Measurements from ENCODE around the gene ZNF211.

ZNF211 gene

DNA sequence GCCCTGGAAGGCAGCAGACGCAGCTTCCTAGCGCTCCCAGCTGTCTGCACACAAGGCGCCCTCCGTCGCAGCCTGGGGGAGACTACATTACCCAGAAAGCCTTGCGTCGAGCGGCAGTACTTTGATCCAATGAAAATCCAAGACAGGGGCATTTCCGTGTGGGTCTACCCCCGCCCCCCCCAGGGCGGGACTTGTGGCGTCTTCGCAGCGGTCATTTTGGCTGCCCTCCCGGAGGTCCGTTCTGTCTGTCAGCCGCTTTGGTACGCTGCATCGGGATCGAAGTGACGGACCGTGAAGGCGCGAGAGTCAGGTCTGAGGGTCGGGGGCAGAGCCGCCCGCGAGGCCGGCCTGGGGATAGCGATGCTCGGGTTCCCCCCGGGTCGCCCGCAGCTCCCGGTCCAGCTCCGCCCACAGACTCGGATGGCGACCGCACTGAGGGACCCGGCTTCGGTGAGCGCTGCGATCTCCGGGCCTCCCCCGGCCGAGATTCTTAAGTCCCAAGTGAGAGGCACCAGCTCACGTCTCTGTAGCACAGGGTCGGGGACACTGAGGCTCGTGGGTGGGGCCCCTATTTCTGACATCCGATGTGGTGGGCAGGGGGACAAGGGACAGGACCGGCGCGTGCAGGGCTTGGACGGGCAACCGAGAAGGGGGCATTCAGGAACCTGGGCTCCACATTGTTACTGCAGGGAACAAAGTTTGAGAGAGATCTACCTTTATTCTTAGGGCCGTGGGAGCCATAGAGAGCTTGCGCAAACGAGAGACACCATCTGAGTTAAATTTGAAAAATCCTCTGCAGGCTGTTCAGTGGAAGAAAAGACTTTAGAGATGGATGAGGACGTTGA lies at the start of gene ZNF211:
TSS of gene ZNF211 (plus strand) at position 182 of the 845 bp plus-strand sequence. CDS start at position 361, 179 bp downstream.
- peak; percentile 90 for DNase-seq (ENCODE audit: low spot score)

- no peak for DNase-seq (ENCODE audit: low spot score)
Measured at GRCh38 chr19:57583521-57584416, 49.2 kb upstream of the ZNF211 start, which contains the start of gene ZIK1. Gene ZIK1 (plus strand): TSS chr19:57584145. CDS start chr19:57584357, 212 bp downstream.

DNA sequence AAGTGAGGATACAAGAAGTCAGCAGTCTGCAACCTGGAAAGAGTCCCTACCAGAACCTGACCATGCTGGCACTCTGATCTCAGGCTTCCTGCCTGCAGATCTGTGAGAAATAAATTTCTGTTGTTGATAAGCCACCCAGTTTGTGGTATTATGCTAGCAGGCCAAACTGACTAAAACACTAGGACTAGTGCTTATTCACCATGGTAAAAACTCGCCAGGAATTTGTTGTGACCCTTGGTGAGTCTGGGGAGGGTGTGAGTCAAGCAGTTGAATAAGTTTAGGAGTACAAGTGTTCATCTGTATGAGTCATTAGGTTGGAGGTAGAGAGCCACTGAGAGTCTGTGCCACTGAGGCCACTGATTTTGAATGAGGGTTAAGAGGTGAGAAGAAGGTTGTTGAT lies 45.4 kb upstream of the ZNF211 start:
- peak; percentile 86 for DNase-seq (ENCODE audit: low spot score)

- no peak for DNase-seq (ENCODE audit: low spot score)
Measured at GRCh38 chr19:57599377-57599760, 33.6 kb upstream of the ZNF211 start.

DNA sequence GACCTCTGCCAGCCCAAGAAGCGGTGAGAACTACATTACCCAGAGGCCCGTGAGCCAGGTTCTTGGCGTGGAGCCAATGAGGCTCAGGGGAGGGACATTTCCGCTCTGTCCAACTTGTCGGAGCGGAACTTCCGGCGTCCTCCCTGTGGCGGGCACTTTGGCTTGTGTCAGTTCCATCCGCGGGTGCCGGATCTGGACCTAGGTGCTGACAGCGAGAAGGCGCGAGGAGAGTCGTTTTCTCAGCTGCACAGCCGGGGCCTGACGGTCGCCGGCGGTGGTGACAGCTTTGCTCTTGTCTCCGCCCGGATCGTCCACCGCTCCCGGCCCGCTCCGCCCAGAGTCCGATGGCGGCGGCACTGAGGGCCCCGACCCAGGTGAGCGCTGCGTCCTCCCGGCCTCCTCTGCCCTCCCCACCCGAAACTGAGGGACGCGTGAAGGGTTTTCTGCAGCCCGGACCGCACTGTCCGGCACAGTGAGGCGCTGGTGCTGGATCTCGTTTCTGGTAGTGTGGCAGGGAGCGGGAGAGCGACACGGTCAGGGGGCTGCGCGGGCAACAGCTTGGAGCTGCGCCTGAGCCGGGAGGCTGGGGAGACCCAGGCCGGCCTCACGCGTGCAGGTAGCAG lies 33.1 kb upstream of the ZNF211 start, which contains the start of gene ZNF530:
TSS of gene ZNF530 (plus strand) at position 125 of the 623 bp plus-strand sequence. CDS start 4,461 bp downstream, outside the sequence.
- DNase-seq (ENCODE audit: low spot score), result no peak

DNA sequence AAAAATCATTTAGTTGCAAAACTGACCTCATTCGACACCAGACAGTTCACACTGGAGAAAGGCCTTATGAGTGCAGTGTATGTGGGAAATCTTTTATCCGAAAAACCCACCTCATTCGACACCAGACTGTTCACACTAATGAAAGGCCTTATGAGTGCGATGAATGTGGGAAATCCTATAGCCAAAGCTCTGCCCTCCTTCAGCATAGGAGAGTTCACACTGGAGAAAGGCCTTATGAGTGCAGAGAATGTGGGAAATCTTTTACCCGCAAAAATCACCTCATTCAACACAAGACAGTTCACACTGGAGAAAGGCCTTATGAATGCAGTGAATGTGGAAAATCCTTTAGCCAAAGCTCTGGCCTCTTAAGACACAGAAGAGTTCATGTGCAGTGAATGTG lies 26.0 kb upstream of the ZNF211 start:
- DNase-seq (ENCODE audit: low spot score), result no peak

GRCh38 chr19:57611113-57611512 lies 21.9 kb upstream of the ZNF211 start:
- no peak for DNase-seq (ENCODE audit: low spot score)

GRCh38 chr19:57613941-57614743 lies 18.8 kb upstream of the ZNF211 start, which contains the start of gene ZNF134:
Gene ZNF134 (plus strand): TSS chr19:57614242. CDS start chr19:57619469, 5,227 bp downstream.
- no peak for DNase-seq (ENCODE audit: low spot score)

DNA sequence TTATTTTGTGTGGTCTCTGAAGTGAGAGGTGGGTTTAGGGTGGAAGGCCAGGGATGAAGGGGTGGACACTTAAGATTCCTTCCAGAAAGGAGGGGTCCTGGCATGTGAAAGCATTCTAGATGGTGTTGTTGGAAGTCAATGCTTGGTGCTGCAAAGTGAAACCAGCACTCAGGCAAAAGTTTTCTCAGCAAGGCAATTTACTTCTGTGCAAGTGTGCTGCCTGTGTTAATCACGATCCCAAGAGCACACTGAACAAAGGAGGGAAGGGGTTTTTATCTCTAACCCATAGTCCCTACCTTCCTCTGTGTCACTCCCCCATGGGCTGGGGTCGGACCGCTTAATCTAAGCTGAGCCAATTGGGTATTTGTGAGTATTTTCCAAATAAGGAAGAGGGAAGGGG lies 17.6 kb upstream of the ZNF211 start:
- DNase-seq (ENCODE audit: low spot score), result no peak

DNA sequence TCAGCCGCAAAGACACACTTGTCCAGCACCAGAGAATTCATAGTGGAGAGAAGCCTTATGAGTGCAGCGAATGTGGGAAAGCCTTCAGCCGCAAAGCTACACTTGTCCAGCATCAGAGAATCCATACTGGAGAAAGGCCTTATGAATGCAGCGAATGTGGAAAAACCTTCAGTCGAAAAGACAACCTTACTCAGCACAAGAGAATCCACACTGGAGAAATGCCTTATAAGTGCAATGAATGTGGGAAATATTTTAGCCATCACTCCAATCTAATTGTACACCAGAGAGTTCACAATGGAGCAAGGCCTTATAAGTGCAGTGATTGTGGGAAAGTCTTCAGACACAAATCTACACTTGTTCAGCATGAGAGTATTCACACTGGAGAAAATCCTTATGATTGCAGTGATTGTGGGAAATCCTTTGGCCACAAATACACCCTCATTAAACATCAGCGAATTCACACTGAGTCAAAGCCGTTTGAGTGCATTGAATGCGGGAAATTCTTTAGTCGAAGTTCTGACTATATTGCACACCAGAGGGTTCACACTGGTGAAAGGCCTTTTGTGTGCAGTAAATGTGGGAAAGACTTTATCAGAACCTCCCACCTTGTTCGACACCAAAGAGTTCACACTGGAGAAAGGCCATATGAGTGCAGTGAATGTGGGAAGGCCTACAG lies 12.2 kb upstream of the ZNF211 start:
- DNase-seq (ENCODE audit: low spot score), result no peak

DNA sequence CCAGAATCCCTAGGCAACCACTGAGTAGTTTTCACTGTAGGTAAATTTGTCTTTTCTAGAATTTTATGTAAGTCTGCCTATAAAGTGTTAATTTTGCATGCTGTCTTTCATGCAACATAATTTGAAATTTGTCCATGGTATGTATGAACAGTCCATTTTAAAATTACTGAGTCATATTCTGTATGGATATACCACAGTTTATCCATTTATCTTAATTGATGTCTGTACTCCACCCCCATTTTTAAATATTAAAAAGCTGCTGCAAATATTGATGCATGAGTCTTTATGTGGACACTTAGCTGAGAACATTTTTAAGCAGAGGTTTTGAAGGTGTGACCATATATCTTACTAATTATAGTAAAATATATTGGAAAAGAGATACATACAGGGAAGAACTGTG lies 9.9 kb upstream of the ZNF211 start:
- no peak for DNase-seq (ENCODE audit: low spot score)

DNA sequence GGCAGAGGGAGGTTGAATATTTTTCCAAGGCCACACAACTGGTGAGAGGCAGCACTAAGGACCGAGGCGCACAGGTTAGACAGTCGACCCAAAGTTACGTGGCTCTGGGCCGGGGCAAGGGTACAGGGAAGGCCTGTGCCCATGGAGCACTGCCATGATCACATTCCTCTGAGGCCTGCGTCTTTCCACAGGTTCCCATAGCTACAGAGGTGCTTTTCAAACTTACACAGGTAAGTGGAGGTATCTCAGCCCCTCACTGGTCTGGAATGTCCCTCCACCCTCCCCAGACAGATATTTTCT lies 814 bp downstream of the ZNF211 start:
- DNase-seq (ENCODE audit: low spot score), result no peak

- DNase-seq (ENCODE audit: low spot score), result no peak
Measured at GRCh38 chr19:57637379-57637778, 4.4 kb downstream of the ZNF211 start.

DNA sequence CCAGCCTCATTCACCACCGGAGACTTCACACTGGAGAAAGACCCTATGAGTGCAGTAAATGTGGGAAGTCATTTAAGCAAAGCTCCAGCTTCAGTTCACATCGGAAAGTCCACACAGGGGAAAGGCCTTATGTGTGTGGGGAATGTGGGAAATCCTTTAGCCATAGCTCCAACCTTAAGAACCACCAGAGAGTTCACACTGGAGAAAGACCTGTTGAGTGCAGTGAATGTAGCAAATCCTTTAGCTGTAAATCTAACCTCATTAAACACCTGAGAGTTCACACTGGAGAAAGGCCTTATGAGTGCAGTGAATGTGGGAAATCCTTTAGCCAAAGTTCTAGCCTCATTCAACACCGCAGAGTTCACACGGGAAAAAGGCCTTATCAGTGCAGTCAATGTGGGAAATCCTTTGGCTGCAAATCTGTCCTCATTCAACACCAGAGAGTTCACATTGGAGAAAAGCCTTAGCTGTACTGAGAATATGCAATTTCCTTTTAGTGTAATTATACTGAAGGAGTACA lies 8.8 kb downstream of the ZNF211 start:
- DNase-seq (ENCODE audit: low spot score), result no peak

- DNase-seq (ENCODE audit: low spot score), result no peak
Measured at GRCh38 chr19:57642396-57643046, 9.6 kb downstream of the ZNF211 start.

- no peak for DNase-seq (ENCODE audit: low spot score)
Measured at GRCh38 chr19:57643734-57644133, 10.8 kb downstream of the ZNF211 start.

DNA sequence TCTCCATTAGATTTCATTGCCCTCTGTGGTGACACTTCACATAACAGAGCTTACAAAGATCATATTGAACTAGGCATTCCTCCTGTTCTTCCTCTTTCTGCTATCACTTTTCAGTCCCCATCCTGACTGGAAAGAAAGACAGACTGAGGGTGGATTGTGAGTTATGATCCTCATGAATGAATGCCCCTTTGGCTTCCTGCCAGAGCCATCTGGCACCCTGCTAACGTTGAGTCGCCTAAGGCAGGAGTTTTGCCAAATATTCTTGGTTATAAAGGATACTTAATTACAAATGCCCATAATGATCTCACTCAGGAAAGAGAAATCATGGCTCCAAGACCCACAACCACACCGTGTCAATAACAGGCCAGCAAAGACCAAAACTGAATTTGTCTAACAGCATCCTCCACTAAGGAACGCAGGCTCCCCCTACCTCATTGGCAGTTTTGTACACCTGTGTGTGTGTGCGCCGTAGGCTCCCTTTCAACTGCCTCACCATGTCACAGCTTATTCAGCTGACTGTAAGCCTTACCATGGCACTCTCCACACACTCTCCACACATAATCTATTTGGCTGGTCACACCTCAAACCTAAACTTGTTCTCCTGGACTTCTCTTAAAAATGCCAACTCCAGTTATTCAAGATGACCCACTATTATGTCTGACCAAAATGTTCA lies 15.5 kb downstream of the ZNF211 start:
- DNase-seq (ENCODE audit: low spot score), result no peak

GRCh38 chr19:57651654-57651996 lies 18.7 kb downstream of the ZNF211 start:
- no peak for DNase-seq (ENCODE audit: low spot score)

- DNase-seq (ENCODE audit: low spot score), result no peak
Measured at GRCh38 chr19:57653689-57654088, 20.7 kb downstream of the ZNF211 start.

GRCh38 chr19:57655443-57655842 lies 22.5 kb downstream of the ZNF211 start:
- DNase-seq (ENCODE audit: low spot score), result no peak
